Astrocyte of the cerebellum (primary cell): Measurements from ENCODE around the gene LTBP2.

Experiments
- DNase-seq: peaks from one replicate; pipeline ENCODE4 v3.0.0-alpha.2; 2011; ENCODE audit warnings: low read depth
- H3K4me3 ChIP-seq: 2 replicates; pipeline ENCODE4 v1.5.1; 2011; ENCODE audit warnings: mild to moderate bottlenecking, low read depth, low read length, moderate library complexity
- in situ Hi-C: cut with HindIII; loops from 2 replicates; pipeline ENCODE4 v1.10.0; 2017; ENCODE audit warnings: low sequenced_read_pairs
- TF ChIP-seq, protein P1 (sequence below): IDR thresholded peaks from 2 replicates; pipeline ENCODE4 v1.5.1; 2012; ENCODE audit warnings: low read length, low read depth, moderate library complexity, mild to moderate bottlenecking; ENCODE audit errors: missing control alignments

The LTBP2 gene

GRCh38 chr14:74654931-74655330, 42.9 kb upstream of the LTBP2 start:
- no peak overlapping the region for H3K4me3 ChIP-seq
- TF ChIP-seq, protein P1, sequence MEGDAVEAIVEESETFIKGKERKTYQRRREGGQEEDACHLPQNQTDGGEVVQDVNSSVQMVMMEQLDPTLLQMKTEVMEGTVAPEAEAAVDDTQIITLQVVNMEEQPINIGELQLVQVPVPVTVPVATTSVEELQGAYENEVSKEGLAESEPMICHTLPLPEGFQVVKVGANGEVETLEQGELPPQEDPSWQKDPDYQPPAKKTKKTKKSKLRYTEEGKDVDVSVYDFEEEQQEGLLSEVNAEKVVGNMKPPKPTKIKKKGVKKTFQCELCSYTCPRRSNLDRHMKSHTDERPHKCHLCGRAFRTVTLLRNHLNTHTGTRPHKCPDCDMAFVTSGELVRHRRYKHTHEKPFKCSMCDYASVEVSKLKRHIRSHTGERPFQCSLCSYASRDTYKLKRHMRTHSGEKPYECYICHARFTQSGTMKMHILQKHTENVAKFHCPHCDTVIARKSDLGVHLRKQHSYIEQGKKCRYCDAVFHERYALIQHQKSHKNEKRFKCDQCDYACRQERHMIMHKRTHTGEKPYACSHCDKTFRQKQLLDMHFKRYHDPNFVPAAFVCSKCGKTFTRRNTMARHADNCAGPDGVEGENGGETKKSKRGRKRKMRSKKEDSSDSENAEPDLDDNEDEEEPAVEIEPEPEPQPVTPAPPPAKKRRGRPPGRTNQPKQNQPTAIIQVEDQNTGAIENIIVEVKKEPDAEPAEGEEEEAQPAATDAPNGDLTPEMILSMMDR: no peak
- DNase-seq: no peak
- in situ Hi-C loops: loop anchor here (5.0 kb wide), 1 partner anchor 53 kb away; no protein-coding TSS in a partner anchor

DNA sequence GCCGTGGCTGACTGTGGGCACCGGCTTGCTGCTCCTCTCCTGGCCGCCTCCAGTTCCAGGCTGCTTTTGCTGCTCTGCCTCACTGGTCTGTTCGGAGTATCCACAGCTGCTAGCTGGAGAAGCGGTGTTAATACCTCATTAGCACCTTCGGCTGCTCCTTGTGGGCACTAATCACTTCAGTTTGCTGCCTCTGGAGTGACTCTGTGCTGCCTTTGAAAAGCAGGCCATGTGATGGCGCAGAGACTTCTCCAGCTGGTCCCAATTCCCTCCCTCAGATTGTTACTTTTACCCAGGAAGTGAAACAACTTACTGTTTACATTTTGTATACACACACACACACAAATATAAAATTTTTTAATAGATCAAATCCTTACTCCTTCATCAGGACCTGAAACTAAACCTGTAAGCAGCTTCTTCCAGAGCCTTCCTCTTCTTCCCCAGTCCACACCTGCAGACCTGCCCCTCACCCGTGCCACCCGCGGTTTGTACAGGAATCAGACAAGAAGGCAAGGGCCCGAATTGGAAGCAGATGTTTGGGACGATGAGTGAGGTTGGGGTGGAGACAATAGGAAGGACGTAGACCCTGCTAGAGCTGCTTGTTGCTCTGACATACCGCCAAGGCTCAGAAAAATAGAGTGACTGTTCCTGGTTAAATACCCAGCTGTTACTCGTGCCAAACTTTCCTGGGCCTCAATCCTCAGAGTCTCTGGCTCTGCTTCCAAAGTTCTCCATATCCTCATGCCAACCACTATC, 41.5 kb upstream of the LTBP2 start:
- H3K4me3 ChIP-seq: no peak overlapping the region
- no peak for DNase-seq
- in situ Hi-C loops: loop anchor here (5.0 kb wide), 1 partner anchor 51 kb away; no protein-coding TSS in a partner anchor
- TF ChIP-seq, protein P1: no peak

DNA sequence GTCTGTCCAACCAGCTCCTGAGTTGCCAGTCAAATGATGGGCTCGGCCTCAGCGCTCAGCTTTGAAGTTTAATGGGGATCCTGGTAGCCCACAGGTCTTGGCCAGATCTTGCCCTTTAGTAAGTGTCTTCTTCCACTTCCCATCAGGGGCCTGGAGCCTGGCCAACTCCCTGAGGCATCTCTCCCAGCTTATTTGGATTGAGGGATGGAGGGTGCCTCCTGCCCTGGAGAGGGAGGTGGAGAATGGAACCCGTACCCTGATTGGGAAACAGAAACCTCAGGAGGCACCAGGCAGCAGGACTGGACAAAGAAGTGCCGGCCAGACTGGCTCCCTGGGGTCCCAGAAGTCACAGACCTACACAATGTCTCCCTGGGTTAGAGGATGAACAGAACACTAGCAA, 40.5 kb upstream of the LTBP2 start:
- DNase-seq: no peak
- no peak overlapping the region for H3K4me3 ChIP-seq
- TF ChIP-seq, protein P1: no peak
- in situ Hi-C loops: loop anchor here (5.0 kb wide), 1 partner anchor 50 kb away; no protein-coding TSS in a partner anchor

DNA sequence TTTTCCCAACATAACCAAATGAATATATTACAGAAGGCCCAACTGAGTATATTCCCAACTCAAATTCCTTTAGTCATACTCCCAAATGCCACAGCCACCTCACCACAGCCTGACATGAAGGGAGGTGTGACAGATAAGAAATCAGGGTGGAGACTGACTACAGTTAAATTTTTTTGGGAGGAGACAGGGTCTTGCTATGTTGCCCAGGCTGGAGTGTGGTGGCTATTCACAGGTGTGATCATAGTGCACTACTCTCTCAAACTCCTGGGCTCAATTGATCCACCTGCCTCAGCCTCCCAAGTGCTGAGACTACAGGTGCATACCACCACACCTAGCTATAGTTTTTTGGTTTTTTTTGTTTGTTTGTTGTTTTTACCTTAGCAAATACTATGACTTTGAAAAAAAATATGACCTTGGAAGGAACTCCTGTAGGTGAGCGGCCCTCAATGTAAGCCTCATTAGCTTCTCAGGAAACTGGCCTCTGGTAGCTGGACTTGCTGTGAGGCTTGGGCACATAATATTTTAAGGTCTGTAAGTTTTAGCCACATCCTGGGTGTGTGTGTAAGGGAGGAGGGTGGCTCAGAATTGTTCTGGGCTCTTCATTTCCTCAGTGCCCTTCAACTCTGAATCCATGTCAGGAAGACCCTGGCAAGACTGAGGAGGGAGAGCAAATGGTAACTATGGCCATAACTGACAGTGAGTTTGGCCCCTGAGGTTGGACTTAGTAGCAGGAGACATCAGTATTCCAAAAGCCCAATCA, 39.1 kb upstream of the LTBP2 start:
- DNase-seq: no peak
- TF ChIP-seq, protein P1: no peak
- in situ Hi-C loops: loop anchor here (5.0 kb wide), 1 partner anchor 49 kb away; no protein-coding TSS in a partner anchor
- no peak overlapping the region for H3K4me3 ChIP-seq

DNA sequence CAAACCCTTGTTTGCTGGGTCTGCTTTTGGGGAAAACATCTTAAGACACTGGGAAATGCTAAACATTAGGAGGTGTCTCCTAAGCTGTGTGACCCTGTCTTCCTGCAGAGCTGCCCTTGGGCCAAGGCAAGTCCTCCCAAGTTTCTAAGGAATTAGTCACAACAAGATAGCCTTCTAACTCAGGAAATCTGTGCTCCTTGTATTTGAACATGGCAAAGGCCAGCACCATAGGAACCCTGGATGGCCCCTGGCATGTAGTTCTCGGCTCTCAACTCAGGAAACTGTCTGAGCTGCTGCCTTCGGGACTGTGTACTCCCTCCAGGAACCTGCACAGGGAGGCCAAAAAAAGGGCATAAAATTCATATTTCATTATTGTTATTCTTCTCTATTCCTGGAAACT, 37.6 kb upstream of the LTBP2 start:
- no peak for DNase-seq
- H3K4me3 ChIP-seq: no peak overlapping the region
- TF ChIP-seq, protein P1: no peak
- in situ Hi-C loops: loop anchor here (5.0 kb wide), 1 partner anchor 47 kb away; no protein-coding TSS in a partner anchor

DNA sequence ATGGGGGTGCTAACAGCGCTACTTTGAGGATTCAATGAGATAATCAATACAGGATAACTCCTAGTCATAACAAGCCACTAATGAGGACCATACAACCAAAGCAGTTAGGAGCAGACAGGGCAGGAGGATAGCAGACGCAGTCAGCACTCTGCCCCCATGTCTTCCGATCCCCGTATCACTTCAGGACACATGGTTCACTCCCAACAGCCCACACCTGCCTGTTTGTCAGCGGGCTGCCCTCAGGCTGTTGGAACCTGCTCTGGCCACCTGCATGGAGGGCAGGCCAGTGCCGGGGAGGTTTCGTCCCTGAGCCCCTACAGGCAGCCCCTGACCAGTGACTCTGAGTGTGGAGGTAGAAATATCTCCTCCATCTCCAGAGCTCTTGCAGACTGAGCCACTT, 37.1 kb upstream of the LTBP2 start:
- H3K4me3 ChIP-seq: no peak overlapping the region
- TF ChIP-seq, protein P1: no peak
- no peak for DNase-seq
- in situ Hi-C loops: no loop called here
